GM19463 (cell line): Measurements from ENCODE around the gene MARCHF10.
"Not testable (repeated sequence)": the region's sequence is repeated elsewhere in the genome, so short reads cannot be mapped to it uniquely, and the experiment has no call there.

Experiments used
- ATAC-seq: cut with Tn5 transposase; IDR thresholded peaks from one replicate; pipeline ENCODE4 v1.9.1; 2021; ENCODE audit warnings: mild to moderate bottlenecking, moderate library complexity; ENCODE audit not compliant: unreplicated experiment

MARCHF10 gene

GRCh38 chr17:62791235-62791734 is 16.8 kb downstream of the MARCHF10 start:
- ATAC-seq = no peak

DNA sequence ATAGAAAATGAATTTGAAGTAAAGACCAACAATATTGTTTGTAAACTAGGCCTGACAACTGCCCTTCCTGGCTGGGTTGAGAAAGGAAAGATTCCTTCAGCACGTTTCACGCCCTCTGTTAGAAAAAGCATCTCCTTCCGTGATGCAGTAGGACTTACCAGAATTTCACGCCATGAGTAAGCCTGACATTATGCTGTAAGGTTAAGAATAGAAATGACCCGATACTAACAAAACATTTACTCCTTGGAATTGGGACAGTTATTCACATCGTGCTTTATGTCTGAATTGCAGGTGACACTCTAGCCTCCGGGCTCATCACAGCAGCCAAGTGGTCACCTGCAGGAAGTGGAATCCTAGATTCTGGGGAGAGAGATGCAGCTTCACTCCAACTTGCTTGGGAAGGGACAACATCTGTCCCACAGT is 17.5 kb downstream of the MARCHF10 start:
- no peak for ATAC-seq

GRCh38 chr17:62787366-62787765 is 20.7 kb downstream of the MARCHF10 start:
- ATAC-seq = no peak

GRCh38 chr17:62786646-62787045 is 21.5 kb downstream of the MARCHF10 start:
- ATAC-seq = no peak

DNA sequence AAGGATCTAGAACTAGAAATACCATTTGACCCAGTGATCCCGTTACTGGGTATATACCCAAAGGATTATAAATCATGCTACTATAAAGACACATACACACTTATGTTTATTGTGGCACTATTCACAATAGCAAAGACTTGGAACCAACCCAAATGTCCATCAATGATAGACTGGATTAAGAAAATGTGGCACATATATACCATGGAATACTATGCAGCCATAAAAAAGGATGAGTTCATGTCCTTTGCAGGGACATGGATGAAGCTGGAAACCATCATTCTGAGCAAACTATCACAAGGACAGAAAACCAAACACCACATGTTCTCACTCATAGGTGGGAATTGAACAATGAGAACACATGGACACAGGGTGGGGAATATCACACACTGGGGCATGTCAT is 22.1 kb downstream of the MARCHF10 start:
- not testable (repeated sequence) for ATAC-seq

DNA sequence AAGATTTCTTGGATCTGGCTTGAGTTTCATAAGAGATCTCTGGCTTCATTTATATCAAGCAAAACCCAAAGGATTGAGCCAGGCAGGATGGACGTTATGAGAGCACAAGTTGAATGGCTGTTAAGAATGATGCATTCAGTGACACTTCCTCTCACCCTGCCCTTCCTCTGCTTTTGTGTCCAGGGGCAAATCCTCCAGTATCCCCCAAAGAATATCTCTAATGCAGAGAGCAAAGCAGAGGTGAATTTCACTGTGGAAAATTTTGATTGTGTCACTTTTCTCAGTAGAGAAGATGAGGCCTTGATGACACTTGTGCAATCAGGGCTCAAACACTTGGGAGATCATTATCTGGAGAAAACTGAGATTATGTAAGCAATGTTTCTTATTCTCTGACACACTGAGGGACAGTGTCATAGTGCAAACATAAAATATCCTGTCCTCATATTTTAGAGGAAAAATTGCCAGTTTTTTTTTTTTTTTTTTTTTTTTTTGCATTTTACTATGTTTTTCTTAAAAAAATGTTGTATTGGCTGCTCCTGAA is 25.3 kb downstream of the MARCHF10 start:
- no peak for ATAC-seq

DNA sequence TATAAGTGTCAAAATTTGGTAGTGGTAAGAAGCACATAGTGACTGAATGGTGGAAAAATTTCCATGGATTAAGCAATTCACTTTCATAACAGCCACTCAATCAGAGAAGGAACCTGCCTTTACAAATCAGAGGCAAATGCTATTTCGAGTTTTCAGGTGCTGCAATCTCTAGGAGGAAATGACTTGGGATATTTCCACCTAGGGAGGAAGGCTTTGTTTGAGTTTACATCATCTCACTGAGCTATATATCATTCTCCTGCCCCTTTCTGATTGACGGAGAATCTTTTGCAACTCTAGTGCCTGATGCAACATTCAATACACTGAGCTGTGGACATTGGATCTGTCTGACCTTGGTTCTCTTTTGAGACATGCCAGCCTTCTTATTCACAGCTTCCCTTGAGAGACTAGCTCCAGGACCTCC is 26.3 kb downstream of the MARCHF10 start:
- no peak for ATAC-seq

GRCh38 chr17:62781356-62781755 is 26.8 kb downstream of the MARCHF10 start:
- ATAC-seq = no peak

DNA sequence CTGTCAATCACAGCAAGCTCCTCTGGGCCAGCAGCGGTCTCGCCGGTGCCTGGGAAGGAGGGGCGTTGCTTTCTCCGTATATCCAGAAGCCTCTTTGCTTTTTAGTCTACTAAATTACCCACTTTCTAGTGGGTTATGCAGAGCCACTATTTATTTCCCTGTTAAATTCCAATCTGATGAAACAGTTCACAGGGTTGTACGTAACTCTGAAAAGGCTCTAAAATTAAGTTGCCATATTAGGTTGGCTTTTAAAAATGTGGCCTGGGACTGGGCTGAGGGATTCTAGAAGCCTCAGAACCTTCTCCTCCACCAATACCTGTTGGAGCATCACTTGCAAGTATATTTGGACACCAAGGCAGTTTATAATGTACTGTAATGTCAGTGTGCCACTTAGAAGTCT is 27.2 kb downstream of the MARCHF10 start:
- no peak for ATAC-seq

- no peak for ATAC-seq
These were observed 27.8 kb downstream of the MARCHF10 start for GRCh38 chr17:62780269-62780668.

- no peak for ATAC-seq
These were observed 29.0 kb downstream of the MARCHF10 start for GRCh38 chr17:62778990-62779681.

DNA sequence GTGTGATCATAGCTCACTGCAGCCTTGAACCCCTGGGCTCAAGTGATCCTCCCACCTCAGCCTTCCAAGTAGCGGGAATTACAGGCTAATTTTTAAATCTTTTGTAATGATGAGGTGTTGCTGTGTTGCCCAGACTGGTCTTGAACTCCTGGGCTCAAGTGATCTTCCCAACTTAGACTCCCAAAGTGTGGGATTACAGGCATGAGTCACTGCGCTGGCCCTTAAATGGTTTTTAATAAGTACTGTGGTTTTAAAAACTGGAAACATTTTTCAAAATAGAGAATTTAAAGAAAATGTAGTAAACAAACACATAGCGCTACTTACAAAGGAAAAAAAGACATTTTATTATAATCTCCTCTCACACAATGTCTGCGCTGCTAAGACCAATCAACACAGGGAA is 32.2 kb downstream of the MARCHF10 start:
- ATAC-seq = no peak

DNA sequence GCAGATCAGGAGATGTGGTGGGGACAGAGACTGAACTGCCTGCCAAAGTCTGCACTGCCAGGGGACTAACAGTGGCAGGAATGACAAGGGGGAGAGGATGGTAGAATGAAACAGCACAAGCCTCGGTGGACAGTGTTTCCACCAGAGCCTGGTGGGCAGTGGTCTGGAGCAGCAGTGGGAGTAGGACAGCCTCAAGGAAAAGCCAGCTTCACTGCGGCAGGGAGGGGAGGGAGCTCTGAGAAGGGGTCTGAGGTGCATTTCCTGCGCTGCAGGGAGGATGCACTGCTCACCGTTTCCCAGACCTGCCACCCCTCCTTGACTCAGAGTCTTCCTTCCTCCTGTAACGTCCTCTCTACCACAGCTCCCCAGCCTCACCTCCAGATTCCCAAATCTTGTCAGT is 33.8 kb downstream of the MARCHF10 start:
- no peak for ATAC-seq

GRCh38 chr17:62767997-62768396 is 40.1 kb downstream of the MARCHF10 start:
- ATAC-seq = no peak

DNA sequence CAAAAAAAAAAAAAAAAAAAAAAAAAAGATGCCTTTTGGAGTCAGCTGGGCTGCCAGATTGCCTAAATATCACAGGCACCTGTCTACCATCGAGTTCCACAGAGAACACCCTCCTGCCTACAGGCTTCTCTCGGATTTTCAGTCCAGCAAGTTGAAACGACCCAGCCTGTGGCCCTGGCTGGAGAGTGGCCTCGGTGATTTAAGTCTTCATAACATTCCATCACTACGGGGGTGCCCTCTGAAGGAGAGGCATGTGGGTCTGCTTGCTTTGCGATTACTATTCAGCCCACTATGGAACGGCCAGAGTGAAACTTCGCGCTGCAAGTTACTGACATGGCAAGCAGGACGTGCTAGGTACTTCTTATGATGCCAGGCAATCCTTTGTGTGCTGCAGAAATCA is 42.8 kb downstream of the MARCHF10 start:
- no peak for ATAC-seq

DNA sequence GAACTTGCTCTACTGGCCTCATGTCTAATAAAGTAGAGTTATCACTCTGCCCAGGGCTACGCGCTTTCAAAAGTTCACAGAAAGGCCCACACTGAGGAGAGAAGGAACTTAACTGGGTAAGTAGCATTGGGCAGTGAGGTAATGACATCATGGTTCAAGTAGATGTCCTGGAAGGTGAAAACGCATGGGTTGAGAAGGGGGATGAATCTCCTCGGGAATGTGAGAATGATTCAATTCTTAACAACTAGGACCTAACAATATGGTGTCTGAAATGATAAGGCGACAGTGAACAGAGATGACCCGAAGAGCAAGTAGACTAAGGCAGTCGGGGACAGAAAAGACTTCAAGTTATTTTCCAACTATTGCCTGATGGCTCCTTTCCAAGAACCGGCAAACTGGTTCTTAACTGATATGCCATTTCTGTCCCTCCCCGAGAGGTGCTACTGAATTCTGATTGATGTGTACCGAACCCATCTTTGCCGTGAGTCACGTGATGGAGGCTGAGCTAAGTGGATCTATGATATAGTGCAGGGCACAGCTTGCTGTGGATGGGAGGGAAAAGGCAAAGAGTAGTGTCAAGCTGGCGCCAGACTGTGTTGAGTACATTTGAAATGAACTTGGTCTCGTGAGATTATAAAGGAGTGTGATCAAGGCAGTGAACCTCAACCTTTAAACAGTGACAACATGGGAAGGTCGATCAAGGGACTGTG is 44.1 kb downstream of the MARCHF10 start:
- ATAC-seq = no peak

- no peak for ATAC-seq
These were observed 46.2 kb downstream of the MARCHF10 start for GRCh38 chr17:62761884-62762283.

DNA sequence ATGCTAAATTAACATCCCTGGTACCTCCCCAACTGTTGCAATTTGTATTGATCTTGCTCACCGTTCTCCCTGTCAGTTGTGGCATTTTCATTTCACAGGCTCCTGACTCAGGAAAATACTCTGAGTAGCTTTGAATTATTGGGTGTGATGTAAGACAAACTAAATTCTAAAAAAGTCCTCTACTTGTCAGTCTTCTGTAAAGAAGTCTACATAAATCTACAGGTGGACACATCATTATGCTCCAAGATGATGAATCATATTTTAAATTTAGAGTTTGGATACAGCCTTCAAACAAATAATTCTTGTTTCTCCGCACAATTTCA is 47.2 kb downstream of the MARCHF10 start:
- no peak for ATAC-seq

GRCh38 chr17:62760059-62760944 is 47.8 kb downstream of the MARCHF10 start:
- ATAC-seq = no peak

GRCh38 chr17:62757500-62757951 is 50.6 kb downstream of the MARCHF10 start:
- no peak for ATAC-seq

GRCh38 chr17:62756198-62756597 is 51.9 kb downstream of the MARCHF10 start:
- ATAC-seq = no peak
